PFSK-1 (cell line): ENCODE measurements around the gene PDHB.

Source experiments
- FOXP2 ChIP-seq: optimal IDR thresholded peaks from 2 replicates; pipeline ENCODE3; 2011; ENCODE audit warnings: borderline replicate concordance, control low read depth, inconsistent platforms; ENCODE audit not compliant: insufficient read depth; ENCODE audit errors: extremely low read length, extremely low read depth
- POLR2AphosphoS5 ChIP-seq: IDR thresholded peaks from 2 replicates; pipeline ENCODE4 v1.6.1; 2012; ENCODE audit warnings: low read depth, mild to moderate bottlenecking, control low read depth, low read length, moderate library complexity
- REST ChIP-seq, 2 experiments: IDR thresholded peaks; 2 replicates each; pipeline versions ENCODE4 v1.6.1 to v1.8.0; 2011 to 2012; ENCODE audit warnings: low read depth in 2 of 2, low read length in 2 of 2, control low read depth in 1 of 2, inconsistent platforms in 1 of 2, mild to moderate bottlenecking in 1 of 2, moderate library complexity in 1 of 2; ENCODE audit not compliant: insufficient read depth in 1 of 2
- SIN3A ChIP-seq: IDR thresholded peaks from 2 replicates; pipeline ENCODE4 v1.6.1; 2012; ENCODE audit warnings: mild to moderate bottlenecking, low read length, moderate library complexity, borderline replicate concordance; ENCODE audit not compliant: insufficient read depth
- TAF1 ChIP-seq: IDR thresholded peaks from 2 replicates; pipeline ENCODE4 v1.6.1; 2012; ENCODE audit warnings: low read length, control low read depth, borderline replicate concordance; ENCODE audit not compliant: insufficient read depth

PDHB gene

GRCh38 chr3:58411036-58411435 lies 22.6 kb downstream of the PDHB start:
- TF ChIP-seq SIN3A (no peak), TAF1 (no peak), FOXP2 (no peak)

GRCh38 chr3:58409663-58410062 lies 24.0 kb downstream of the PDHB start:
- no peak for TF ChIP-seq POLR2AphosphoS5
- TF ChIP-seq TAF1: no peak
- TF ChIP-seq REST (IDR thresholded peaks at IDR 0.05; ENCODE audit: insufficient read depth in 1 of 2, low read depth in 2 of 2, low read length in 2 of 2): no peak
- TF ChIP-seq FOXP2: no peak
- TF ChIP-seq SIN3A: no peak

GRCh38 chr3:58408906-58409305 lies 24.7 kb downstream of the PDHB start:
- TF ChIP-seq REST (IDR thresholded peaks at IDR 0.05; ENCODE audit: insufficient read depth in 1 of 2, low read depth in 2 of 2, low read length in 2 of 2) (no peak), FOXP2 (no peak), SIN3A (no peak), TAF1 (no peak), POLR2AphosphoS5 (no peak)

- TF ChIP-seq REST (IDR thresholded peaks at IDR 0.05; ENCODE audit: insufficient read depth in 1 of 2, low read depth in 2 of 2, low read length in 2 of 2) (no peak), SIN3A (no peak), POLR2AphosphoS5 (no peak), FOXP2 (no peak), TAF1 (no peak)
Observed at GRCh38 chr3:58404396-58404795, 29.2 kb downstream of the PDHB start.

- no peak for TF ChIP-seq FOXP2
- TF ChIP-seq TAF1: no peak
- TF ChIP-seq POLR2AphosphoS5: no peak
- no peak for TF ChIP-seq SIN3A
- TF ChIP-seq REST (IDR thresholded peaks at IDR 0.05; ENCODE audit: insufficient read depth in 1 of 2, low read depth in 2 of 2, low read length in 2 of 2): no peak
Observed at GRCh38 chr3:58403513-58404109, 30.0 kb downstream of the PDHB start.
